NCI-H2107 (cell line): Measurements from ENCODE around the gene BRF1.
"Not testable (repeated sequence)": the region's sequence is repeated elsewhere in the genome, so short reads cannot be mapped to it uniquely, and the experiment has no call there.

ENCODE experiments used
- DNase-seq: peaks from one replicate; lab custom pipeline; 2025; lab: John Stamatoyannopoulos, UW

BRF1 gene

DNA sequence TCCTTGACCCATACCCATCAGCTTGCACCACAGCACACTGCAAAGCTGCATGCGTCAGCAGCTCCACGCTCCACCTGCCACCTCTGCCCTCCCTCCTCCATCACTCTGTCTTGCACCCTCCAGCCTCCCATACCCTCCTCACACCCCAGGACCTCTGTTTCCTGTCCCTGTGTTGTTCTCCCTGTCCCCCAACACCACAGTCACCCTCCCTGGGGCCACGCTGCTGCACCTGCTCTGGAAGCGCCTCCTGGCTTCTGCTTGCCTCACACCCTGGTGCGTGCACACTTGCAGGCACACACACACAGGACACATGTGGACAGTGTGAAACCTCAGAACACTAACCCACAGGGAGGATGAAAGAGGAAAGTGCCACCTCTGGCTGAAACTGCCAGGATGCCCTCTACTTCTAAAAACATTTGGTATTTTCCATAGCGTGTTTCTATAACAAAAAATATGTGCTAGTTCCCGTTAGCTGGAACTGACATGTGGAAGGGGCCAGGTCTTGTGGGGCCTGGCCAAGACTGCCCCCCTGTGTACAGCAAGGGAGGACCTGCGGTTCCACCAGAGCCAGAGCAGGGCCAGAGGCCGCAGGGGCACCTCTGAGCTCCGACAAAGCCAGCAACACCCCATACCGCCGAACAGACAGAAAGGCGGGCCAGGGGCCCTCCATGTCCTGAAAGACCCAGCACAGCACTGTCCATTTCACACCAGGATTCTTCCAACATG lies 10.0 kb downstream of the BRF1 start:
- no peak for DNase-seq

- DNase-seq = not testable (repeated sequence)
Measured at GRCh38 chr14:105288936-105289335, 11.9 kb downstream of the BRF1 start.

GRCh38 chr14:105287249-105288102 lies 13.3 kb downstream of the BRF1 start:
- DNase-seq = no peak

- no peak for DNase-seq
Measured at GRCh38 chr14:105286759-105287144, 14.0 kb downstream of the BRF1 start.

- DNase-seq = no peak
Measured at GRCh38 chr14:105285174-105285573, 15.6 kb downstream of the BRF1 start.

DNA sequence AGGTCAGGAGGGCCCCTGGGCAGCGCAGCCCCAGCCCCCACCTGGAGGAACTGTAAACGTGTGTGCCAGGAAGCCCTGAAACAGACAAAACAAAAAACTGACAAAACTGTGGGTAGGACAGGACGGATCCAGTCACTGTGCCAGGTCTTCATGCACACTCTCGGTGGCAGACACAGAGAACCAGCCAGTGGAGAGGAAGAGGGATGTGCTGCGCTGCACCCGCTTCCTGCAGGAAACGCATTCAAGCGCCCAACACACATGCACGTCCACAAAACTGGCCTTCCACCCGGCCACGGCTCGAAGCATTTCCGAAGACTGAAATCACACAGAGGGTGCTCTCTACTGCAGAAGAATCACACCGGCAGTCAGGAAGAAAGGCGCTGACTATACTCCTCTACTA lies 16.9 kb downstream of the BRF1 start:
- DNase-seq = no peak

GRCh38 chr14:105283028-105283427 lies 17.8 kb downstream of the BRF1 start:
- DNase-seq = no peak

DNA sequence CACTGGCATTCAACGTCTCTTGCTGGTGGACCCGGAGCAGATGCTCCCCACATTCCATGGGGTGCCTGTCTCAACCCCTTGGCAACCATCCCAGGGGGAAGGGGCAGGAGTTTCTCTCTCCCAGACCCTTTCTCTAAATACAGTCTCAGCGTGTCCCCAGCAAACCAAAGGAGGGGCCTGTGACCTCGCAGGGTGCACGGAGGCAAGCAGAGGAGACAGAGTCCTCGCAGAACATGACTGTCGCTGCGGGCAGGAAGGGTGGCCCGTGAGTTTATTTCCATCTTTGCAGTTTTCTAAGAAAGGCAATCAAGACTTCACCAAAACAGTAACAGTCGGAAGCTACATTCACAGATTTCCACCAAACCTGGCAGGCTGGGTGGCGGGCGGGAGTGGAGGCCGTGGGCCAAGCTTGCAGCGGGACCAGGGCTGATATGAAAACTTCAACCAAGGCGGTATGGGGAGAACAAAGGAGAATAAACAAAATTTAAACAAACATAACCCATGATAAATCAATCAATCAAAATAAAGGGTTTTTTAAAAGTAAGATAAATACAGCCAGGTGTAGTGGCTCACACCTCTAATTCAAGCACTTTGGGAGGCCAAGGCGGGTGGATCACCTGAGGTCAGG lies 18.6 kb downstream of the BRF1 start:
- DNase-seq = no peak

- no peak for DNase-seq
Measured at GRCh38 chr14:105281371-105282097, 19.3 kb downstream of the BRF1 start.

GRCh38 chr14:105280525-105280924 lies 20.3 kb downstream of the BRF1 start:
- DNase-seq = no peak

- DNase-seq = no peak
Measured at GRCh38 chr14:105279642-105280361, 21.0 kb downstream of the BRF1 start.

DNA sequence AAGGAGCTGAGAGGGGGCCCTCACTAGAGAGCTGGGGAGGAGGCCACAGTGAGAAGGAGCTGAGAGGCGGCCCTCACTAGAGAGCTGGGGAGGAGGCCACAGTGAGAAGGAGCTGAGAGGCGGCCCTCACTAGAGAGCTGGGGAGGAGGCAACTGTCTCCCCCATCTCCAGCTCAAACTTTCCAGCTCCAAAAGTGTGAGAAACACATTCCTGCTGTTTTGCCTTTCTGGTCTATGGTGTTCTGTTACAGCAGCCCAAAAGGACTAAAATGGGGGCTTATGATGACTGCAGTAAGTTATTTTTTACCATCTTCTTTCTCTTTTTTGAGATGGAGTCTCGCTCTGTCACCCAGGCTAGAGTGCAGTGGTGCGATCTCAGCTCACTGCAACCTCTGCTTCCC lies 23.4 kb downstream of the BRF1 start:
- not testable (repeated sequence) for DNase-seq

DNA sequence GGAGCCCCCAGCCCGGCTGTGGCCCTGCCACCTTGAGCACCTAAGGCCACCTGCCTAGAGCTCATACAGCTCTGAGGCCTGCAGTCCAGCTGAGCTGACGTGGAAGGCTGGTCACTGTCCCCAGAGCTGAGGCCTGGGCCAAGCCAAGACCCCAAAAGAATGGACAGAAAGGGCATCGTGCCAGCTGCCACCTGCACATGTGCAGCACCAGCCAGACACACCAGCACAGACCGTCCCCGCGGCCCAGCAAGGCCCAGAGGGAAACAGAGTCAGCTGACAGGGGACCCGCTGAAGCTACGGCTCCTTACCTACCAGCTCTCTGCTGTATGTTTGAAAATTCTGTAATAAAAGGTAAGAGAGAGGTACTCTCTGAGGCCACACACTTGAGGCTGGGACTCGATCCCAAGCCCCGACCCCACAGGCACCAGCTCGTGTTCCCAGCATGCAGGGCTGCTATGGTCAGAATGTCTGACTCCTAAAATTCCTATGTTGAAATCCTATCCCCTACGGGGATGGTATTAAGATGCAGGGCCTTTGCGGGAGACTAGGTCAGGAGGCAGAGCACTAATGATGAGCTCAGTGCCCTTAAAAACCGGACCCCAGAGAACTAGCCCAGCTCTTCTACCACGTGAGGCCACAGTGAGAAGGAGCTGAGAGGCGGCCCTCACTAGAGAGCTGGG lies 25.4 kb downstream of the BRF1 start:
- no peak for DNase-seq

DNA sequence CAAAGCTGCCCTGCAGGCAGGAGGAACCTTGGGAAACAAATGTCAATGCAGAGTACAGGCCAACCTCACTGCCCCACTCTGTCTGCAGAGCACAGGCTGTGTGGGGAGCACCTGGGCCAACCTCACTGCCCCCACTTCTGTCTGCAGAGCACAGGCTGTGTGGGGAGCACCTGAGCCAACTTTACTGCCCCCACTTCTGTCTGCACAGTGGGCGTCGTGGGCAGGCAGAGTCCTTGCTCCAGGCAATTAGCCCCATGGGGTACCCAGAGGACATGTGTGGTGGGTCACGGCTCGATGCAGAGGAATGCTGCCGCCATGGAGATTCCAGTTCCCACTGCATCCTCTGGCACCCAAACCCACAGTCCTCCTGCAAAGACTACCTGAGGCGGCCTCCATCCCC lies 26.2 kb downstream of the BRF1 start:
- no peak for DNase-seq

DNA sequence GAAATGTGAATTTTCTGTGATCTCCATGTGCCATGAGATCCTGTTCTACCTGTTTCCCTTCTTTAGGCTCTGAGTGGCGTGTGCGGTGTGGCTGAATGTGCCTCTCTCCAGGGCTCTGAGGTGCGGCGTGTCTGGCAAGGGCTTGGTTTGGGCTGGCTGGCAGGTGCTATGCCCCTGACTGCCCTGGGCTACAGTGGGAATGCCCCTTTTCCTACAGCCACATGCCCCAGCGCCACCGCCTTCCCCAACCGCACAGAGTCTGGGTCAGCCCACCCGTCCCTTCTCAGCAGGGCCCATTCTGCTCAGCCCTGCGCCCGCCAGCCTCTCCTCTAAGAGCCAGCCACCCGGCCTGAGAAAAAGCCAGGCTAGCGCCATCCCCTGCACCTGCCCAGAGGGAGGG lies 27.7 kb downstream of the BRF1 start:
- DNase-seq = no peak

GRCh38 chr14:105272623-105273022 lies 28.2 kb downstream of the BRF1 start:
- DNase-seq = no peak

DNA sequence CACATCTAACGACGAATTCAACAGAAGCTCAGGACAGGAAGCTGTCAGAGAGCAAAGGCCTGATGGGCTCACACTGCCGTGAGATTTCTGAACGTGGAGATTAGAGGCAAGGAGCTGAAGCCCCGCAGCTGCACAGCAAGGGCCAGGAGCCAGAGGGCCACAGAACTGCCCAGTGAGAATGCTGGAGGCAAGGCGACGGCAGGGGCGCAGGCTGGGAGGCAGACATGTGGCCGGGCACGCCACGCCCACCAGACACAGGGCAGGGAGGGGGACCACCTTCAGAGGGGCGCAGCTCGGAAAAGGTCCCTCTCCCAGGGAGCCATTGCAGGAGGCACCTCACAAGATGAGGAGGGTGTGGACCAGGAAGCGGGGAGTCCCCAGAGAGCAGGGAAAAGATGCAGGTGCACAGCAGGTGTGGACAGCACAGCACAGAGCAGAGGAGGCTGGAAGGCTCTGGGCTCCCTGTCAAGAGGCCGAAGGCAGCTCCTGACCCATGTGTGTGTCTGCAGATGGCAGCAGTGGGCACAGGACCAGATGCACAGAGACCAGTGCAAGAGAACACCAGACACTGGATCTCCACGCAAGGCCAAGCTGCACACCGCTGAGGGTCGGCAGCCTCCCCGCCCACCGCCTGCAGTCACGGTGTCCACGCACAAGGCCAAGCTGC lies 29.4 kb downstream of the BRF1 start:
- DNase-seq = no peak

GRCh38 chr14:105269405-105269804 lies 31.4 kb downstream of the BRF1 start:
- DNase-seq = no peak

DNA sequence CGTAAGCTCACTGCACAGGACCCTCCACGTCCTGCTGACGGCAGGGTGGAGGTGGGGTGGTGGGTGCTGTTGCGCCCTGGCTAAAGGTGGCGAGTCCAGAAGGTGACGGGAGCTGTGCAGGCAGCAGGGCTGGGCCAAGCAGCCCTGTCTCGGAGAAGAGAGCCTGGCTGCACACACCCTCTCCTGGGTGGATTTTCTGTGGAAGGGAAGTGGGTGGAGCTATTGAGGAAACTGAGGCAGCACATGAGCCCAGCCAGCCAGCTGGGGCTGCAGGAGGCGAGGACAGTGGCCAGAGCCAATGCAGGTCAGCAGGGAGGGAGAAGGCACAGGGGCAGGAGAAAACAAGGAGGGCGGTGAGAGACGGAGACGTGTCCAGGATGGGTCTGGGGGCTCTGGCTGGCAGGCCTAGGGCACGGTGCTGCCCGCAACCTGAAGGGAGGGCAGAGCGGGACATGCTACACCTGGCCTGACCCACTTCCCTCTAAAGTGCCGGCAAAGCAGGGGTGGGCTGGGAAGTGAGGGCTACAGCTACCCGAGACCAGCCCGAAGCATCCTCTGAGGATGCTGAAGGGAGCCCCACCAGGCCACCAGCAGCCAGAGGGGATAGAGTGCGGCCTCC lies 32.0 kb downstream of the BRF1 start:
- no peak for DNase-seq
